ENCODE results near the gene ZFYVE21. TPM values are rescaled to one million over a fixed set of nuclear protein-coding genes. Genes with fewer than 3 reads are reported as not detected.

The ZFYVE21 gene
- polyA plus RNA-seq, 4 donors: 40.0 to 53.6 (median 42.1) TPM

GRCh38 chr14:103699901-103700752, 15.5 kb upstream of the ZFYVE21 start:
- Histone ChIP-seq H3K27ac (ENCODE audit: low read depth in 1 of 3, low read length in 2 of 3) (peak overlapping the region in 1 of 3 donors; percentile 61), H3K4me1 (ENCODE audit: control insufficient read depth in 3 of 3, insufficient read depth in 2 of 3, low read depth in 1 of 3, low read length in 2 of 3) (peaks cover 0 to 27% (median 0%) of the 10 kb centered on the region in 3 donors), H3K4me3 (ENCODE audit: low read depth in 1 of 3, low read length in 3 of 3) (no peak overlapping the region), H3K36me3 (ENCODE audit: control insufficient read depth in 3 of 3, insufficient read depth in 2 of 3, low read depth in 1 of 3, low read length in 3 of 3) (peaks cover 0 to 89% (median 7%) of the 10 kb centered on the region in 3 donors), H3K9me3 (ENCODE audit: control insufficient read depth in 2 of 2, insufficient read depth in 1 of 2, low read depth in 1 of 2, low read length in 1 of 2) (no peaks in the 10 kb centered on the region), H3K27me3 (ENCODE audit: control insufficient read depth in 3 of 3, insufficient read depth in 3 of 3, low read length in 3 of 3) (no peaks in the 10 kb centered on the region)
- peak in 1 of 2 donors; percentile 77 for DNase-seq
- 61 to 79% (median 61%) methylated on average over 25 of the region's 25 CpGs for WGBS, 3 donors
- no peak for FAIRE-seq

DNA sequence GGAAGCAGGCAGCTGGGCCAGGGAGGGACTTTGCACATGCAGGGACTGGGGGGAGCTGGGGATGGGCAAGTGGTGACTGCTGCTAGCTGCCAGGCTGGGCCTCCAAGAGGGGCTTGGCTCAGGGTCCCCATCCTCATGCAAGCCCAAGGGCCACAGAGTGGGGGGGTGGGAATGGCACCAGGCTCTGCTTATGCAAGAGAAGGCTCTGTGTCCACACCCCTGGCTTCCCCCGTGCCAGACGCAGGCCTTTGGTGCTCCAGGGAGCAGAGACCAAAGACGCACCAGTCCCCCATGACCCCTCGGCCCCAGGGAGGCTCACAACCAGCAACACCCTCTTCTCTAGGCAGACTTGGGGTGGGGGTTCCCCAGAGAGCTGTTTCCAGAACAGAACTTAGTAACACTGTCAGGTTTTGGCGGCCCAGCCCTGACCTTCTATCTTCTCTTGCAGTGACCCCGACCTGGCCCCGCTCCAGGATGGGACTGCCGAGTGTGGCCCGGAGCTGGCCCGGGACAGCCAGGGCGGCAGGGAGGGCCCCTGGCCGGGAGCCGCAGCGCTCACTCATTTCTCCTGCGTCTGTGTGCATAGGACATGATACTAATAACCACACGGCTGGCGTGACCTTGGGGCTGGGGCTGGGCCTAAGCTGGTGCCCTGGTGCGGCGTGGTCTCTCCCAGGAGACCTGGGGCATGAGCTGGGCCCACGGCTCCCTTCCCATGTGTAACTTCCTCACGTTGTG, 14.7 kb upstream of the ZFYVE21 start:
- DNase-seq (no peak), FAIRE-seq (no peak)
- Histone ChIP-seq H3K36me3 (ENCODE audit: control insufficient read depth in 3 of 3, insufficient read depth in 2 of 3, low read depth in 1 of 3, low read length in 3 of 3) (peaks cover 0 to 91% (median 7%) of the 10 kb centered on the region in 3 donors), H3K4me3 (ENCODE audit: low read depth in 1 of 3, low read length in 3 of 3) (no peak overlapping the region), H3K4me1 (ENCODE audit: control insufficient read depth in 3 of 3, insufficient read depth in 2 of 3, low read depth in 1 of 3, low read length in 2 of 3) (peaks cover 0 to 23% (median 0%) of the 10 kb centered on the region in 3 donors), H3K27ac (ENCODE audit: low read depth in 1 of 3, low read length in 2 of 3) (peak overlapping the region in 1 of 3 donors; percentile 61), H3K27me3 (ENCODE audit: control insufficient read depth in 3 of 3, insufficient read depth in 3 of 3, low read length in 3 of 3) (no peaks in the 10 kb centered on the region), H3K9me3 (ENCODE audit: control insufficient read depth in 2 of 2, insufficient read depth in 1 of 2, low read depth in 1 of 2, low read length in 1 of 2) (no peaks in the 10 kb centered on the region)
- WGBS, 3 donors: 80 to 88% (median 80%) methylated on average over 21 of the region's 21 CpGs

DNA sequence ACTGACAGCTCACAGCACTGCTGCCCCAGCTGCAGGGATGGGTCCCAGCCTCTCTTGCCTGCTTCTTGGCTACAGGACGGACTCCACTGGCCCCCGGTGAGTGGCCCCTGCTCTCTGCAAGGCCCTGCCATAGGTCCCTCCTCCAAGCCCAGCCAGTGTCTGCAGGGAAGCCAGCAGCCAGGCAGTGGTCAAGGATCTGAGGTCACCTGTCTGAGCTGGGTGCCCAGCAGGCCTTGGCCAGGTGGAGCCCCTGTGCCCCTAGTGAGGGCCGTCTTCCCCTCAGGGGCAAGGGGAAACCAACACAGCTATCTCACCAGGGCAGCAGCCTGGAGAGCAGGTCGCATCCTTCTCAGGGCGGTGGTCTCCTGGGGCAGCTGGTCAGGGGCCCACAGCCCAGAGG, 13.5 kb upstream of the ZFYVE21 start:
- no peak overlapping the region for H3K4me3 ChIP-seq (ENCODE audit: low read depth in 1 of 3, low read length in 3 of 3)
- H3K9me3 ChIP-seq (ENCODE audit: control insufficient read depth in 2 of 2, insufficient read depth in 1 of 2, low read depth in 1 of 2, low read length in 1 of 2): no peaks in the 10 kb centered on the region
- no peaks in the 10 kb centered on the region for H3K27me3 ChIP-seq (ENCODE audit: control insufficient read depth in 3 of 3, insufficient read depth in 3 of 3, low read length in 3 of 3)
- H3K4me1 ChIP-seq (ENCODE audit: control insufficient read depth in 3 of 3, insufficient read depth in 2 of 3, low read depth in 1 of 3, low read length in 2 of 3): peaks cover 0 to 22% (median 0%) of the 10 kb centered on the region in 3 donors
- H3K36me3 ChIP-seq (ENCODE audit: control insufficient read depth in 3 of 3, insufficient read depth in 2 of 3, low read depth in 1 of 3, low read length in 3 of 3): peaks cover 0 to 99% (median 7%) of the 10 kb centered on the region in 3 donors
- H3K27ac ChIP-seq (ENCODE audit: low read depth in 1 of 3, low read length in 2 of 3): no peak overlapping the region
- DNase-seq (no peak), FAIRE-seq (no peak)
- 74 to 94% (median 76%) methylated on average over 5 of the region's 5 CpGs for WGBS, 3 donors

DNA sequence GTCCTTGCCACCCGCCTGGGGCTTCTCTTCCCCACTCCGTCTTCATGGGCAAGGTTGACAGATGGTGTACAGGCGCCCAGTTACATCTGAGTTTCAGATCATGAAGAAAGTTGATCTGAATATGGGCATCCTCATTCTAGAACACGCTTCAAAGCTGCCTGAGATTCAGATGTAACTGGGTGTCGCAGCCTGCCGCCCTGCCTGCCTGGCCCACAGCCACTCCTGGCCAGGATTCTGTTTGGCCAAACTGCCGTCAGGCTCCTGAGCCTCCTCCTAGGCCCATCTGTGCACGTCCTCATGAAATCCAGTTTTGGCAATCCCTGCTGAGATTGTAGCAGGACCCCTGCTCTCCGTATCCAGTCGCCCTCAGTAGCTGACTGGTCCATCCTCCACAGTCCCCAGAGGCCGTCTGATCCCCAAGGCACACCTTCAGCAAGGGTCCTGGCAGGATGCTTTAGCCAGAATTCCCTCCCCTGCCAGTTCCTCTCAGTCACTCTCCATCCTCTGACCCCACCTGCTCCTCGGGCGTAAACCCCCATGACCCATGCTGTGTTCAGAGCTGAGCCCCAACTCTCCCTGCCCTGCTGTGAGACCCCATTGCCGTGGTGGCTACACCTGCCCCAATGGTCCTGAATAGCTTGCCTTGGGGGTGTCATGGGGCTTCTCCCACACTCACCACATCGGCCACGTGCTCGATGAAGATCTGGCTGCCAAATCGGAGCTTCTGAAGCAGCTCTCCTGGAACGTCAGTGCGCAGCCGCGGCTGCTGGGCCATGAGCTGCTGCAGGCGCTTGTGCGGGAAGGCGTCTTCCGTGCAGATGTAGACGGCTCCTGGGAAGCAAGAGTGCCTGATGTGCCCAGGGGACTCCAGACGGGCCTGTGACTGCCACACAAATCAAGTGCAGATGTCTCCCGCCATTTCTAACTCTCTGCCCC, 12.8 kb upstream of the ZFYVE21 start:
- no peaks in the 10 kb centered on the region for H3K27me3 ChIP-seq (ENCODE audit: control insufficient read depth in 3 of 3, insufficient read depth in 3 of 3, low read length in 3 of 3)
- 89 to 94% (median 92%) methylated on average over 29 of the region's 29 CpGs for WGBS, 3 donors
- H3K27ac ChIP-seq (ENCODE audit: low read depth in 1 of 3, low read length in 2 of 3): no peak overlapping the region
- no peaks in the 10 kb centered on the region for H3K9me3 ChIP-seq (ENCODE audit: control insufficient read depth in 2 of 2, insufficient read depth in 1 of 2, low read depth in 1 of 2, low read length in 1 of 2)
- no peak for DNase-seq
- H3K4me3 ChIP-seq (ENCODE audit: low read depth in 1 of 3, low read length in 3 of 3): no peak overlapping the region
- FAIRE-seq: no peak
- H3K4me1 ChIP-seq (ENCODE audit: control insufficient read depth in 3 of 3, insufficient read depth in 2 of 3, low read depth in 1 of 3, low read length in 2 of 3): peaks cover 0 to 16% (median 0%) of the 10 kb centered on the region in 3 donors
- H3K36me3 ChIP-seq (ENCODE audit: control insufficient read depth in 3 of 3, insufficient read depth in 2 of 3, low read depth in 1 of 3, low read length in 3 of 3): peaks cover 0 to 99% (median 7%) of the 10 kb centered on the region in 3 donors

- WGBS, 3 donors: 79 to 91% (median 82%) methylated on average over 24 of the region's 24 CpGs
- DNase-seq (no peak), FAIRE-seq (no peak)
- no peak overlapping the region for H3K4me3 ChIP-seq (ENCODE audit: low read depth in 1 of 3, low read length in 3 of 3)
- no peaks in the 10 kb centered on the region for H3K9me3 ChIP-seq (ENCODE audit: control insufficient read depth in 2 of 2, insufficient read depth in 1 of 2, low read depth in 1 of 2, low read length in 1 of 2)
- H3K27ac ChIP-seq (ENCODE audit: low read depth in 1 of 3, low read length in 2 of 3): peak overlapping the region in 1 of 3 donors; percentile 19
- no peaks in the 10 kb centered on the region for H3K27me3 ChIP-seq (ENCODE audit: control insufficient read depth in 3 of 3, insufficient read depth in 3 of 3, low read length in 3 of 3)
- H3K36me3 ChIP-seq (ENCODE audit: control insufficient read depth in 3 of 3, insufficient read depth in 2 of 3, low read depth in 1 of 3, low read length in 3 of 3): peaks cover 0 to 99% (median 4%) of the 10 kb centered on the region in 3 donors
- H3K4me1 ChIP-seq (ENCODE audit: control insufficient read depth in 3 of 3, insufficient read depth in 2 of 3, low read depth in 1 of 3, low read length in 2 of 3): peaks cover 0 to 16% (median 0%) of the 10 kb centered on the region in 3 donors
Observed at GRCh38 chr14:103703433-103704385, 11.9 kb upstream of the ZFYVE21 start.

GRCh38 chr14:103704708-103705107, 10.9 kb upstream of the ZFYVE21 start:
- Histone ChIP-seq H3K27me3 (ENCODE audit: control insufficient read depth in 3 of 3, insufficient read depth in 3 of 3, low read length in 3 of 3) (no peaks in the 10 kb centered on the region), H3K36me3 (ENCODE audit: control insufficient read depth in 3 of 3, insufficient read depth in 2 of 3, low read depth in 1 of 3, low read length in 3 of 3) (peaks cover 0 to 99% (median 4%) of the 10 kb centered on the region in 3 donors), H3K27ac (ENCODE audit: low read depth in 1 of 3, low read length in 2 of 3) (no peak overlapping the region), H3K9me3 (ENCODE audit: control insufficient read depth in 2 of 2, insufficient read depth in 1 of 2, low read depth in 1 of 2, low read length in 1 of 2) (no peaks in the 10 kb centered on the region), H3K4me3 (ENCODE audit: low read depth in 1 of 3, low read length in 3 of 3) (no peak overlapping the region), H3K4me1 (ENCODE audit: control insufficient read depth in 3 of 3, insufficient read depth in 2 of 3, low read depth in 1 of 3, low read length in 2 of 3) (peaks cover 0 to 14% (median 0%) of the 10 kb centered on the region in 3 donors)
- DNase-seq: no peak
- WGBS, 3 donors: 75 to 85% (median 83%) methylated on average over 13 of the region's 13 CpGs
- no peak for FAIRE-seq

- no peak overlapping the region for H3K27ac ChIP-seq (ENCODE audit: low read depth in 1 of 3, low read length in 2 of 3)
- no peaks in the 10 kb centered on the region for H3K9me3 ChIP-seq (ENCODE audit: control insufficient read depth in 2 of 2, insufficient read depth in 1 of 2, low read depth in 1 of 2, low read length in 1 of 2)
- H3K4me3 ChIP-seq (ENCODE audit: low read depth in 1 of 3, low read length in 3 of 3): no peak overlapping the region
- peaks cover 0 to 10% (median 0%) of the 10 kb centered on the region in 3 donors for H3K4me1 ChIP-seq (ENCODE audit: control insufficient read depth in 3 of 3, insufficient read depth in 2 of 3, low read depth in 1 of 3, low read length in 2 of 3)
- no peaks in the 10 kb centered on the region for H3K27me3 ChIP-seq (ENCODE audit: control insufficient read depth in 3 of 3, insufficient read depth in 3 of 3, low read length in 3 of 3)
- DNase-seq (no peak), FAIRE-seq (no peak)
- 72 to 89% (median 88%) methylated on average over 15 of the region's 15 CpGs for WGBS, 3 donors
- H3K36me3 ChIP-seq (ENCODE audit: control insufficient read depth in 3 of 3, insufficient read depth in 2 of 3, low read depth in 1 of 3, low read length in 3 of 3): peaks cover 0 to 99% (median 4%) of the 10 kb centered on the region in 3 donors
Observed at GRCh38 chr14:103705118-103705503, 10.5 kb upstream of the ZFYVE21 start.

Data from small intestine (tissue), 7 donors.